ENCODE results near the gene STK32B.

DNA sequence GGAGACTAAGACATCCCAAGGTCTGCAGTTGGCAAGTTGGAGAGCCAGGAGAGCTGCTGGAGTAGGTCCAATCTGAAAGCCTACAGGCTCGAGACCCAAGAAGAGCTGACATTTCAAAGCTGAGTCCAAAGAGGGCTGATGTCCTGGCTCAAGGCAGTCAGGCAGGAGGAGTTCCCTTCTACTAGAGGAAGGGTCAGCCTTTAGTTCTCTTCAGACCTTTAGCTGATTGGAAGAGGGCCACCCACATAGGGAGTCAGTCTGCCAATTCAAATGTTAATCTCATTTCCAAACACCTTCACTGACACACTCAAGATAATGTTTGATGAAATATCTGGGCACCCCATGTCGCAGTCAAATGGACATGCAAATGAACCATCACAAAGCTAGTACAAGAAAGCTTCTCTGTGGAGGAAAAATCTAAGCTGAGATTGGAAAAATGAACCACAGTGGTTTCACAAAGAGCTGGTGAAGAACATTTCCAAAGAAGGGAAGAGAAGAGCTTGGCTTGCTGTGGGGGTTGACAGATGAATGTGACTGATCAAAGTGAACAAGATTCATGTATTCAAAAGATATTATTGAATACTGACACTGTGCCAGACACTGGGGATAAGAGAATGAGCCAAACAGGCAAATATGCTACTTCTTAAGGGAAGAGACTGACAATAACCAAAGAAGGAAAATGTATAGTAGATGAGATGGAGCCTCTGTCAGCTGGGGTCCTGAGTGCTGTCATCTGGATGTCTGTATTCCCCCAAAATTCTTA is 61.2 kb downstream of the STK32B start:
- TF ChIP-seq, protein P1, sequence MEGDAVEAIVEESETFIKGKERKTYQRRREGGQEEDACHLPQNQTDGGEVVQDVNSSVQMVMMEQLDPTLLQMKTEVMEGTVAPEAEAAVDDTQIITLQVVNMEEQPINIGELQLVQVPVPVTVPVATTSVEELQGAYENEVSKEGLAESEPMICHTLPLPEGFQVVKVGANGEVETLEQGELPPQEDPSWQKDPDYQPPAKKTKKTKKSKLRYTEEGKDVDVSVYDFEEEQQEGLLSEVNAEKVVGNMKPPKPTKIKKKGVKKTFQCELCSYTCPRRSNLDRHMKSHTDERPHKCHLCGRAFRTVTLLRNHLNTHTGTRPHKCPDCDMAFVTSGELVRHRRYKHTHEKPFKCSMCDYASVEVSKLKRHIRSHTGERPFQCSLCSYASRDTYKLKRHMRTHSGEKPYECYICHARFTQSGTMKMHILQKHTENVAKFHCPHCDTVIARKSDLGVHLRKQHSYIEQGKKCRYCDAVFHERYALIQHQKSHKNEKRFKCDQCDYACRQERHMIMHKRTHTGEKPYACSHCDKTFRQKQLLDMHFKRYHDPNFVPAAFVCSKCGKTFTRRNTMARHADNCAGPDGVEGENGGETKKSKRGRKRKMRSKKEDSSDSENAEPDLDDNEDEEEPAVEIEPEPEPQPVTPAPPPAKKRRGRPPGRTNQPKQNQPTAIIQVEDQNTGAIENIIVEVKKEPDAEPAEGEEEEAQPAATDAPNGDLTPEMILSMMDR (IDR thresholded peaks at IDR 0.05 in 8 of 11, conservative IDR thresholded peaks at IDR 0.05 in 3 of 11) = no peak
- no peak for TF ChIP-seq POLR2AphosphoS5 (IDR thresholded peaks at IDR 0.05)

All from spleen (tissue), 7 donors.